GM19468 (cell line): Measurements from ENCODE around the gene MTUS2.

Experiments used
- ATAC-seq: cut with Tn5 transposase; IDR thresholded peaks from one replicate; pipeline ENCODE4 v1.9.1; 2021; ENCODE audit warnings: mild to moderate bottlenecking, moderate library complexity, moderate number of reproducible peaks; ENCODE audit not compliant: unreplicated experiment; ENCODE audit errors: extremely low read depth

The MTUS2 gene

DNA sequence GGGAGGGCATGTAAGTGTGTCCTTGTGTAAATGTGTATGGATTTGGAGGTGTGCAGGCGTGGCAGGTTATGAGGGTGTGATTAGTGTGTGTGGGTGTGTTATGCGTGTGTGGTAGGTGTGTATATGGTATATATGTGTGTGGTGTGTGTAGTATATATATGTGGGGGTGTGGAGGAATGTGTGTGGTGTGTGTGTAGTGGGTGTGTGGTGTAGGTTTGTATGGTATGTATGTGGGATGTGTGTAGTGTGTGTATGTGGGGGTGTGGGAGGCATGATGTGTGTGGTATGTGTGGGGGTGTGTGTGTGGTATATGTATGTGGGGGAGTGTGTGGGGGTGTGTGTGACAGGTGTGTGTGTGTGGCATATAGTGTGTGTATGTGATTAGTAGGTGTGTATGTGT lies 671.1 kb downstream of the MTUS2 start:
- ATAC-seq: no peak

GRCh38 chr13:29493796-29494195 lies 673.7 kb downstream of the MTUS2 start:
- ATAC-seq: no peak

DNA sequence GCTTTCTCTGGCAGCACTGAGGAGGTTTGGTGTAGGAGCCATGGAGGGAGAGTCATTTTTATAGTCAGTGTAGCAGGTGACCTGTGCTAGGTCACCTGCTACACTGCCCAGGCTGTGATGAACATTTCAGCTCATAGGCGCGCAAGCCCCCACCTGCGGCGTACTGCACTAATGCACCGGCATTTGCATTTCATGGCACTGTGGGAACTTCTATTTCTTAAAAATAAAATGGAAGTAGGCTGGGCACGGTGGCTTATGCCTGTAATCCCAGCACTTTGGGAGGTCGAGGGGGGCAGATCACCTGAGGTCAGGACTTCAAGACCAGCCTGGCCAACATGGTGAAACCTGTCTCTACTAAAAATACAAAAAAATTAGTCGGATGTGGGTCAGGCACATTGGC lies 674.4 kb downstream of the MTUS2 start:
- no peak for ATAC-seq

- peak; percentile 28 for ATAC-seq
These were observed 676.1 kb downstream of the MTUS2 start for GRCh38 chr13:29496241-29496712.

DNA sequence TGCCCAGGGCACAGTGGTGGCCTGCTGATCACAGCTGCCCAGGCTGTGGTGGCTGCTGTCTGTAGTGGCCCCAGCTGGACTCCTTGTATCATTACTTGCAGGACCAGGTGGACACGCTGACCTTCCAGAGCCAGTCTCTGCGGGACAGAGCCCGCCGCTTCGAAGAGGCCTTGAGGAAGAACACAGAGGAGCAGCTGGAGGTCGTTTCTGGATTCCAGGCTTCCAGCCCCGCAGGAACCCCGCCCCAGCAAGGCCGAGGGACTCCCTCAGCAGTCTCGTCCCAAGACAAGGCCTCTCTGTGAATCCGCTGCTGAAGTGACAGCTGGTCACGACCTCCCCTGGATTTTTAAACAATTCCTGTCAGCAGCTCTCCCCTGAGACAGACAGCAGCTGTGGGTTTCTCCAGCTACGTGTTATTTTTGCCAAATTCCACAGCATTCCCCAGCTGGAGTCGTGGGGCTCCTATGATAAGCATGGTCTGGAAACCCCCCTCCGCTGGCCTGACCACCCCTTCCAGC lies 677.1 kb downstream of the MTUS2 start:
- no peak for ATAC-seq

DNA sequence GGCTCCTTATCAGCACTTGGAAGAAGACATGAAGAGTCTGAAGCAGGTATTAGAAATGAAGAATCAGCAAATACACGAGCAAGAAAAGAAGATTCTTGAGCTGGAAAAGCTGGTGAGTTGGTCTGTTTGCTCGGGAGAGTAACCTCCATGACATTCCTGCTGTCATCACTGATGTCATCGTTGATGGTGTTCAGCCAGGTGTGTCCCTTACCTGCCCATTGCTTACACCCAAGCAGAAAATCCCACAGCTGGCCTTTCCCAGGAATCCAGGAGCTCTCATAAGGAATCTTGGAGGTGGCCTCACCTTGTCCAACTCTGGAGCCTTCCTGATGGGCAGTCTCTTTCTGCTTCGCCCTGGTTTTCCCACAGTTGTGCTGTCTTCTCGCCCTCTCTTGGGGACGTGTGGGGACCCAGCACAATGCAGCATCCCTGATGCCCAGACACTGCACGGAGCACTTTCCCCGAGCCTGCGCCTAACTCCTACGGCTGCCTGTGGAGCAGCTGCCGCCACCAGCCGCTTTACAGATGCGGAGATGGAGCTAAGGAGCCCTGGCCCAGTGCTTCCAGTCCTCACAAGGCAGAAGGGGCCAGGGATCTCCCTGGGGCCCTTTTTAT lies 678.4 kb downstream of the MTUS2 start:
- ATAC-seq: no peak

- ATAC-seq: no peak
These were observed 679.5 kb downstream of the MTUS2 start for GRCh38 chr13:29499506-29500165.

GRCh38 chr13:29500386-29500785 lies 680.2 kb downstream of the MTUS2 start:
- no peak for ATAC-seq

- ATAC-seq: no peak
These were observed 681.5 kb downstream of the MTUS2 start for GRCh38 chr13:29501674-29502073.

DNA sequence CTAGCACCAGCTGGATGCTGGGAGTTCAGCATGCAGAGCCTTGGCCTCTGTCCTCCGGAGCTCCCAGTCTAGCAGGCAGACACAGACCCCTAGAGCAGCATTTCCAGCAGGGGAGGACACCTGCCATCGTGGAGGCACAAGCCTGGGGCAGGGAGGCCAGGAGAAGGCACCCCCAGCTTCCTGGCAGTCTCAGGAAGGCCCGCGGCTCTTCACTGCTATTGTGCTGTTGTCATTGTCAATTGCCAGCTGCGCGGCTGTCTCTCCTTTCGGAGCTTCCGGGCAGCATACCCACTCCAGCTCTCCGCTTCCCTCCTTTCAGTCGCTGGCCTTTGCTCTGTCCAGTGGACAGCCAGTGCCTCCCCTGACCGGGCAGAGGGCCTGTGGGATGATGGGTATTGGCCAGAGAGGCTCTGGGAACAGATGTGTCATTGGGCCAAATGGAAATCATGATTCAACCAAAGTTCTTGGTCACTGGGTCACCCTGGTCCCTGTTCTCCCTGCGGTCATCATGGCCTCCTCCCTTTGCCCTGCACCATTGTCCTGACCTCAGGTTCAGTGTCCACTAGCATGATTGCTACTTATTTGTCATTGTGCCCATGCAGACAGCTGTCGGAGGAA lies 682.4 kb downstream of the MTUS2 start:
- no peak for ATAC-seq

- ATAC-seq: no peak
These were observed 683.1 kb downstream of the MTUS2 start for GRCh38 chr13:29503041-29503837.

DNA sequence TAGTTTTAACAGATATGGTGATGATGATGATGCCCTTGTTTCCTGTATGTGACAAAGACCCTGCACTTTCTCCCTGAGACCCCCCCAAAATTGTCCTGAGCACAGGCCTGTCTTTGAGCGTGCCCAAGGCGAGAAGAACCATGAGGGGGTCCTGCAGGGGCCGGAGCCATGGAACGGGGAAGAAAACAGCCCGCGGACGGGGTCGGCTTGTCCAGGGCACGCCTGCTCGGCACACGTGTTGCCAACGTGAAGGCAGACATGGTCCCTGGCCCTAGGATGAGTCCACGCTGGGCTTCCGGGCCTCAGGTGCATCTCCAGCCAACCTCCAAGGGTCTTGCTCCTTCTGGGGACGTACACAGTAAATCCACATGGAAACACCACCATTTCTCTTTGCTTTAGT lies 684.6 kb downstream of the MTUS2 start:
- no peak for ATAC-seq

DNA sequence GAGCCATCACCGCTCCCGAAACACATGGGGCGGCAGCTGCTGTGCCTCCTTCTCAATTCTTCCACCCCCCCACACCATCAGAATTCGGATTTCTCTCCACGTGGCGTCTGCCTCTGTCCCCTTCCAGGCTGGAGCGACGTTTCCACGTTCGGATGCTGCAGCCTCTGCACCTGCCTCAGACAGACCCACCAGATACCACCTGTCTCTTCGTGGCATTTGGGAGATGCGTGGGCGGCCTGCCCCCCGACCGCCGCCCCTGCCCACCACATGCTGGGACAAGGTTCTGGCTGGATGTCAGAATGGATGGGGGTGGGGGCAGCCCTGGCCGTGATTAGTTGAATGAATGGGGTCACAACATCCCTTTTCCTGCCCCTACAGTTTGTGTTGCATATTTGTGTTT lies 685.4 kb downstream of the MTUS2 start:
- ATAC-seq: no peak

- ATAC-seq: no peak
These were observed 685.8 kb downstream of the MTUS2 start for GRCh38 chr13:29505950-29506349.

DNA sequence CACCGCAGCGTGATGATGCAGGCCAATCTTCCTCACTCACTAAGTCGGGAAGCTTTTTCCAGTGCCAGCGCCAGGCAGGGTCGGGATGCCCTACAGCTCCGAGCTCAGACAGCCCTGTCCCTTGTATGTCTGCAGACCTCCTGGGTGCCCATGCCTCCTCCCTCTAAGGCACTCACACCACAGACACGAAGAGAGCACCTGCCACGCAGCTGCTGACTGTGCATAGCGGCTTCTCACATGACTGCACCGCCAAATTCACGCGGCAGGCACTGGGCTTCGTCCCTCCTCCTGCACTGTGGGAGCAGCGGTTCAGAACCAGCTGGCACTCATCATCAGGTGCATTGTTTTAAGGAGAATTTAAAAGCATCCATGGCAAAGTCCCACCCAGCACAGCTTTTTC lies 687.2 kb downstream of the MTUS2 start:
- no peak for ATAC-seq

DNA sequence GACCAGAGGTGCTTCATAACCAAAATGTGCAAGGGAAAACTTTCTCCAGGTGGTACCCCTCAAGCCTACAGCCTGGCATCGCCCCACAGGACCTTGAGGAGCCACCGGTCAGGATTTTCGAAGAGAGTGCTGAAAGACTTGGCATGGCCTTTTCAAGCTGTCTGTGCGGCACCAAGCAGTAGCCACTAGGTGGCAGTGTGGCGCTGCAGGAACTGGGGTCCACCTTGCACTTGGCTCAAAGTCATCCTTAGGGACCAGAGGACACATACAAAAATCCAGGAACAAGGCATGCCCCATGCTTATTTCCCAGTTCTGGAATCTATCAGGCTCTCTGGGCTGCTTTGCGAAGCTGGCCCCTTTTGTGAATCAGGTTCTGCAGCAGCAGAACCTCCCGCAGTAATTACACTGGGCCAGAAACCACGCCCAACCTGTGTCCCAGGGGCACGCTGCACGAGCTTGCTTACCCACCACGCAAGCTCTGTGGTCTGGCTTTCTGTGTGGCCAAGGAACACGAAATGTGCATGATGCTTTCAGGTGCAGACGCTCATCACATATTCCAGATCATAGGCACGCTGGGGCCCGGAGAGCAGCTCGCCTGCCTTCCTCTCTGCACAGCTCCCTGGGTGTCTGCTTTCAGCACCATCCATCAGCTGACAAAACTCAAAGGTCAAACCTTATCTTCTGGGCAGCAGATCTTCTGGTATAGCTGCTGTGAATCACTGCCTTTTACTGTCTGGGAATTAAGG lies 688.2 kb downstream of the MTUS2 start:
- no peak for ATAC-seq

DNA sequence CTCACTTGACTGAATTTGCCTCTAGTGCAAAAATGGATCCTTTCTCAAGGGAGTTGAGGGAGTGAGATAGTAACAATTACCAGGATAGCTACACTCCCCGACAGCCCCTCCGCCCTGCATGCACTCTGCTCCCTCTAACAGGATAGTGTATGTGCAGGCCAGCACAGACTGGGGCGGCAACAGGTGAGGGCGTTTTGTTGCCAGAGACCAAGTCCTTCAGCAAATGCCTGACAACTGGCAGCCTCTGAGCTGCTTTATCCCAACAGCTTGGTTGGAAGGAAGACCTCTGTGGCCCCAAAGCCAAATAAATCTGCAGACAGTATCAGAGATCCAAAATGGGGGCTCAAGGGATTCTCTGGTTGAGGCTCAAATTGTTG lies 688.7 kb downstream of the MTUS2 start:
- no peak for ATAC-seq

- ATAC-seq: no peak
These were observed 690.0 kb downstream of the MTUS2 start for GRCh38 chr13:29509999-29510589.

DNA sequence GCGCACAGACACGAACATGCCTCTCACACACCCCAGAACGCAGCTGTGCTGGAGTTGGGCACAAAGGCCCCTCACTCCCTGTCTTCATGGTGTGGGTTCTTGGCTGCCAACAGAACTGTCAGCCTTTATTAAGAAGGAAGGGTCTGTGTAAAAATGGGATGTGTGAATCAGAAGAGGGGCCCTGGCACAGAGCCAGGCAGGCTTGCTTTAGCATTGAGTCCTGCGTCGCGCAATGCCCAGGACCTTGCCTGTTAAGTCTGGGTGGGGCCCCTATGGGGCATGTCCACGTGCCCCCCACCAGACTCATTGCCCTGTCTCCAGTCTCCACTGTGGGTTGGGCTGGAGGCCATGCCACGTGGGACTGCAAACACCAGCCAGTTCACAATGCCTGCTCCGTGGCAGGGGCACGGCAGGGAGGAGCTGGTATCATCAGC lies 690.5 kb downstream of the MTUS2 start:
- no peak for ATAC-seq
